HG03066 (cell line): Measurements from ENCODE around the gene ZNF793.

ENCODE experiments used
- ATAC-seq: cut with Tn5 transposase; IDR thresholded peaks from one replicate; pipeline ENCODE4 v1.9.1; 2021; ENCODE audit warnings: low read depth; ENCODE audit not compliant: unreplicated experiment

Gene ZNF793

GRCh38 chr19:37506387-37507166 is at the start of gene ZNF793:
ZNF793 (plus strand) TSS chr19:37506939; CDS start chr19:37523440, 16,501 bp downstream.
- ATAC-seq, result no peak

GRCh38 chr19:37466277-37466797 is 40.4 kb upstream of the ZNF793 start:
- ATAC-seq, result no peak

DNA sequence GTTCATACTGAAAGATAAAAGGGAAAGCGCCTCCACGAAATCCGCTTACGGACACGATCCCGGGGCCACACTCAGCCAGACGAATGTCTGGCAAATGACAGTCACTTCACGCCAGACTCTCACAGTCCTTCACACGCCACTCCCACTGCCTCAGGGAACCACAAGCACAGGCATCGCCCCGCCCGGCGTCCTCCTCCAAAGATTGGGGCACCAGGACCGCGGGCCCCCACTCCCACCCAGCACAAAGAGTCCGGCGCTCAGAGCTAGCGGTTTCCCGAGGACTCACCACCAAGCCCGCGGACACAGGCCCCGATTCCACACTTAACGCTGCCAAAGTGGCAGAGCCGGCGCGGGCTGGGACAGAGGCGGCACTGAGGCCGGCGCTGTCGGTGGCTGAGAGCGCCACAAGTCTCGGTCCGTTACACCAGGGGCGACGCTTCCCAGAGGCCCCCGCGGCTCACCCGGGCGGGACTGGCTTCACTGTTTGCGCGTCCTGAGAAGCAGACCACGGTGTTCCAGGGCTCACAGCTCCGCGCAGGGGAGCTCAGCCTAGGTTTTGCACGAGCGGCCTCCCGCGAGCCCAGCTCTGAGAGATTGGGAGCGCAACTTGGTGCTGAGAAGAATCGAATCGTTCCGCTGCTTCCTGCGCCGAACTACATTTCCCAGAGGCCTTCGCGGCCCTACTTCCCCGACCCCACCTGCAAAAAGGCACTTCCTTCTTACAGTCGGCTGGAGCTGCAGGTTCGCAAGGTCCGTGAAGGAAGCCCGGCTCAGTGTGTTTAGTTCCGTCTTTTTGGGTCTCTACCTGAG is 39.7 kb upstream of the ZNF793 start, which contains the start of gene ZNF569:
ZNF569 (minus strand) TSS at position 647 of the 810 bp plus-strand sequence. CDS start 22,523 bp downstream, outside the sequence.
- ATAC-seq, result peak; percentile 60

GRCh38 chr19:37467608-37468090 is 39.1 kb upstream of the ZNF793 start:
- no peak for ATAC-seq

GRCh38 chr19:37468961-37469777 is 37.6 kb upstream of the ZNF793 start, which contains the start of gene ZNF570:
ZNF570 (plus strand) TSS chr19:37469356; CDS start chr19:37470355, 999 bp downstream.
- ATAC-seq, result peak; percentile 61

DNA sequence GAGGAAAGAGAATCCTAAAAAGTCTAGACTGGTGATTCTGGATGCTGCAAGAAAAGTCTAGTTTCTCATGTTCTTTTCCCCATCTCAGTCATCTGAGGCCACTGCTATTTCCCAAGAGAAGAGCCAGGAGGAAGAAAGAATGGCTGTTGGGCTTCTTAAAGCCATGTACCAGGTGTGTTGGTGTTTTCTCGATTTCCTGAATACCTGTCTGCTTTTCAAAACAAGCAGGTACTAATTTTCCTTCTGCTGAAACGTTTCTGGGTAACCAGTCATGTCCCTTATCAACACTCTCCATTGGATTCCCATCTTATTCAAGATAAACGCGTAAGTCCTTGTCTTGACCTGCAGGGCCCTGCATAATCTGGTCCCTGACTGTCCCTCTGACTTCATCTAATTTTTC is 36.5 kb upstream of the ZNF793 start:
- no peak for ATAC-seq

DNA sequence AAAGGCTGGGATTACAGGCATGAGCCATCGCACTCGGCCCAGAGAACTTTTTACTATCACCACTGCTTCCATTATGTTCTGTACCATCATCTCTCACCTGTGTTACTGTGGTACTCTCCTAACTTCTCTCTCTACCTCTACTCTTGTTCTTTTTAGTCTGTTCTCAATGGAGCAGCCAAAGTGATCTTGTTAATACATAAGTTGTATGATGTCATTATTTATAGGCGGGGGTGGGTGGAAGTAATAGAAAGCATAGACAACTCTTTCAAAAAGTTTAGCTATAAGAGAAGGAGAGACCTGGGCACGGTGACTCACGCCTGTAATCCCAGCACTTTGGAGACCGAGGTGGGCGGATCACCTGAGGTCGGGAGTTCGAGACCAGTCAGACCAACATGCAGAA is 34.6 kb upstream of the ZNF793 start:
- no peak for ATAC-seq

DNA sequence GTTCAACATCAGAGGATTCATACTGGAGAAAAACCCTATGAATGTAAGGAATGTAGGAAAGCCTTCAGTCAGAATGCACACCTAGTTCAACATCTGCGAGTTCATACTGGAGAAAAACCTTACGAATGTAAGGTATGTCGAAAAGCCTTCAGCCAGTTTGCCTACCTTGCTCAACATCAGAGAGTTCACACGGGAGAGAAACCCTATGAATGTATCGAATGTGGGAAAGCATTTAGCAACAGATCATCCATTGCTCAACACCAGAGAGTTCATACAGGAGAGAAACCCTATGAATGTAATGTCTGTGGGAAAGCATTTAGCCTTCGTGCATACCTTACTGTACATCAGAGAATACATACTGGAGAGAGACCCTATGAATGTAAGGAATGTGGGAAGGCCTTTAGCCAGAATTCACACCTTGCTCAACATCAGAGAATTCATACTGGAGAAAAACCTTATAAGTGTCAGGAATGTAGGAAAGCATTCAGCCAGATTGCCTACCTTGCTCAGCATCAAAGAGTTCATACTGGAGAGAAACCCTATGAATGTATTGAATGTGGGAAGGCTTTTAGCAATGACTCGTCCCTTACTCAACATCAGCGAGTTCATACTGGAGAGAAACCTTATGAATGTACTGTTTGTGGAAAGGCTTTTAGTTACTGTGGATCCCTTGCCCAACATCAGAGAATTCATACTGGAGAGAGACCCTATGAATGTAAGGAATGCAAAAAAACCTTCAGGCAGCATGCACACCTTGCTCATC is 22.2 kb upstream of the ZNF793 start:
- no peak for ATAC-seq

- ATAC-seq, result no peak
Observed at GRCh38 chr19:37492213-37492612, 14.5 kb upstream of the ZNF793 start.

DNA sequence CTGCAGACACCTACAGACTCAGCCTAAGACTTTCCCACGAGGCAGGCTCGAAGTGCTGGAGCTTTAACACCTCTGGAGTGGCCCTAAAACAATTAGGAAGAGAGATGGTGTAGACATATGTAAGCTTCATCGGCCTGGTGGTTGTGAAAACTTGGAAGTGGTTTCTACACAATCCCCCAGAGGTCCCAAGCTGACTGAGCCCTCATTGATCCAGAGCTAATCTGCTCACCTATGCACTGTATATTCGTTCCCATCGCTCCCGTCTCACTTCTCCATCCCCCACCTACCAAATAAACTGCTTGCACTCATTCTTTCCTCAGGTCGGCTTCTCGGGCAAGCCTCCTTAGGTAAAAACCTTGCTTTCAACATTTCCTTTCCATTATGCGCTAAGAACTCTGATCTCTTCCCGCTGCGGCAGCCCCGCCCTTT is 767 bp upstream of the ZNF793 start:
- no peak for ATAC-seq

- ATAC-seq, result no peak
Observed at GRCh38 chr19:37507167-37507464, 377 bp downstream of the ZNF793 start.

- ATAC-seq, result no peak
Observed at GRCh38 chr19:37511186-37511585, 4.4 kb downstream of the ZNF793 start.

GRCh38 chr19:37511821-37512220 is 5.1 kb downstream of the ZNF793 start:
- ATAC-seq, result no peak

- no peak for ATAC-seq
Observed at GRCh38 chr19:37513397-37513796, 6.7 kb downstream of the ZNF793 start.

GRCh38 chr19:37519890-37520289 is 13.2 kb downstream of the ZNF793 start:
- no peak for ATAC-seq

- ATAC-seq, result no peak
Observed at GRCh38 chr19:37537391-37537947, 30.7 kb downstream of the ZNF793 start.

GRCh38 chr19:37551129-37551993 is 44.6 kb downstream of the ZNF793 start:
- ATAC-seq, result no peak

- ATAC-seq, result no peak
Observed at GRCh38 chr19:37563518-37563917, 56.8 kb downstream of the ZNF793 start.
